ENCODE measurements around the gene LRRC42. TPM values are rescaled to one million over a fixed set of nuclear protein-coding genes. Genes with fewer than 3 reads are reported as not detected.
"Not testable (repeated sequence)": the region's sequence is repeated elsewhere in the genome, so short reads cannot be mapped to it uniquely, and the experiment has no call there.

The LRRC42 gene
- total RNA-seq, 1 experiment from 2014 or later, result 38.1 TPM

GRCh38 chr1:53969323-53969722, 23.2 kb downstream of the LRRC42 start:
- H3K4me3 Mint-ChIP-seq; H3K4me1 Mint-ChIP-seq; POLR2A ChIA-PET; H3K9me3 Mint-ChIP-seq; ATAC-seq; DNase-seq (ENCODE audit: low spot score); H3K27ac Mint-ChIP-seq; H3K27me3 Mint-ChIP-seq (ENCODE audit: low read depth): not testable (repeated sequence)
- 0 out of 2 replicates have a peak, but pooled peaks have one; percentile 57 for TF ChIP-seq ZNF121 (CRISPR knock-in tag; IDR thresholded peaks at IDR 0.05)
- CTCF ChIA-PET, result interaction anchor here (1.1 kb wide), 1 partner anchor 10 kb away, joined by 5 read pairs; no protein-coding TSS in a partner anchor
- peaks cover 32% of the 10 kb centered on the region for H3K36me3 Mint-ChIP-seq

GRCh38 chr1:53971718-53972117, 25.6 kb downstream of the LRRC42 start:
- no peaks in the 10 kb centered on the region for H3K4me1 Mint-ChIP-seq
- ChIA-PET CTCF (interaction anchor here (0.7 to 1.2 kb wide), 3 partner anchors 20 to 111 kb away, joined by 3 read pairs; no protein-coding TSS in a partner anchor), POLR2A (no interaction called here)
- DNase-seq (ENCODE audit: low spot score), result no peak
- ATAC-seq, result no peak
- no peak overlapping the region for H3K27ac Mint-ChIP-seq
- no peak for TF ChIP-seq HMGA2 (CRISPR knock-in tag; IDR thresholded peaks at IDR 0.05)
- no peak for TF ChIP-seq GABPB1 (CRISPR knock-in tag; IDR thresholded peaks at IDR 0.05)
- TF ChIP-seq ZNF532 (CRISPR knock-in tag; IDR thresholded peaks at IDR 0.05; ENCODE audit: borderline replicate concordance), result no peak
- TF ChIP-seq ESRRA (CRISPR knock-in tag; IDR thresholded peaks at IDR 0.05; ENCODE audit: borderline replicate concordance), result no peak
- TF ChIP-seq FOXK1 (CRISPR knock-in tag; IDR thresholded peaks at IDR 0.05), result no peak
- TF ChIP-seq RORB (CRISPR knock-in tag; IDR thresholded peaks at IDR 0.05), result no peak
- TF ChIP-seq ZNF121 (CRISPR knock-in tag; IDR thresholded peaks at IDR 0.05), result no peak
- TF ChIP-seq ATF2 (CRISPR knock-in tag; IDR thresholded peaks at IDR 0.05; ENCODE audit: borderline replicate concordance, low read depth), result no peak
- no peak for TF ChIP-seq ZBTB43 (CRISPR knock-in tag; IDR thresholded peaks at IDR 0.05)
- no peak for TF ChIP-seq NR2C2 (CRISPR knock-in tag; IDR thresholded peaks at IDR 0.05)
- no peak for TF ChIP-seq SOX15 (CRISPR knock-in tag; IDR thresholded peaks at IDR 0.05)
- no peak for TF ChIP-seq MYBL2 (CRISPR knock-in tag; IDR thresholded peaks at IDR 0.05)
- H3K36me3 Mint-ChIP-seq, result peaks cover 22% of the 10 kb centered on the region
- no peak overlapping the region for H3K4me3 Mint-ChIP-seq
- no peaks in the 10 kb centered on the region for H3K27me3 Mint-ChIP-seq (ENCODE audit: low read depth)
- no peaks in the 10 kb centered on the region for H3K9me3 Mint-ChIP-seq

GRCh38 chr1:53975861-53976260, 29.7 kb downstream of the LRRC42 start:
- ChIA-PET CTCF (interaction anchor here (0.6 to 2.0 kb wide), 2 partner anchors 16 to 30 kb away, joined by 5 to 7 read pairs; partner anchors contain the start of genes IFT25 and LRRC42), POLR2A (no interaction called here)
- ATAC-seq (no peak), DNase-seq (ENCODE audit: low spot score) (no peak)
- H3K27ac Mint-ChIP-seq, result no peak overlapping the region
- no peaks in the 10 kb centered on the region; the same call in 1 of the 2 replicates for H3K27me3 Mint-ChIP-seq (ENCODE audit: low read depth)
- H3K4me3 Mint-ChIP-seq, result no peak overlapping the region
- H3K4me1 Mint-ChIP-seq, result peaks cover 14% of the 10 kb centered on the region
- H3K9me3 Mint-ChIP-seq, result no peaks in the 10 kb centered on the region
- H3K36me3 Mint-ChIP-seq, result no peaks in the 10 kb centered on the region
- TF ChIP-seq PRRX2 (CRISPR knock-in tag; IDR thresholded peaks at IDR 0.05), result no peak
- TF ChIP-seq ZNF423 (CRISPR knock-in tag; IDR thresholded peaks at IDR 0.05), result no peak
- TF ChIP-seq ZNF138 (CRISPR knock-in tag; conservative IDR thresholded peaks at IDR 0.05), result no peak
- no peak for TF ChIP-seq CDX4 (CRISPR knock-in tag; IDR thresholded peaks at IDR 0.05; ENCODE audit: borderline replicate concordance)
- TF ChIP-seq CREM (CRISPR knock-in tag; IDR thresholded peaks at IDR 0.05), result no peak
- no peak for TF ChIP-seq ZNF512 (CRISPR knock-in tag; IDR thresholded peaks at IDR 0.05; ENCODE audit: borderline replicate concordance)
- TF ChIP-seq ARID4B (CRISPR knock-in tag; IDR thresholded peaks at IDR 0.05; ENCODE audit: borderline replicate concordance), result no peak
- TF ChIP-seq HMGA2 (CRISPR knock-in tag; IDR thresholded peaks at IDR 0.05), result no peak
